ENCODE results near the gene ANKS1B. TPM values are rescaled to one million over a fixed set of nuclear protein-coding genes. Genes with fewer than 3 reads are reported as not detected.

The ANKS1B gene
- total and polyA plus RNA-seq, 2 of the 4 experiments (the other 2 are of a cell fraction) = 0.17 to 0.18 TPM

- Histone ChIP-seq H4K5ac (ENCODE audit: low read depth, low read length) (no peak overlapping the region), H2AFZ (replicated peaks; ENCODE audit: low read length, poor library complexity) (no peak overlapping the region), H3K23ac (ENCODE audit: low read depth, low read length) (no peak overlapping the region), H3K18ac (ENCODE audit: low read depth, low read length) (no peak overlapping the region), H2BK5ac (ENCODE audit: low read depth, low read length, poor library complexity, severe bottlenecking) (no peak overlapping the region), H3K4me2 (ENCODE audit: low read depth, low read length) (no peak overlapping the region), H2AK5ac (ENCODE audit: low read depth, low read length) (no peak overlapping the region), H3K27me3 (ENCODE audit: control insufficient read depth, insufficient read depth, low read length) (no peaks in the 10 kb centered on the region), H4K91ac (ENCODE audit: insufficient read depth, low read depth, low read length) (no peak overlapping the region), H3K9me1 (ENCODE audit: insufficient read depth, low read length) (no peaks in the 10 kb centered on the region), H3K14ac (replicated peaks; ENCODE audit: low read depth, low read length) (no peak overlapping the region), H3K79me1 (ENCODE audit: low read depth in 1 of 2, low read length in 2 of 2) (no peaks in the 10 kb centered on the region), H3K56ac (ENCODE audit: extremely low read depth, insufficient read depth, low read length) (no peak overlapping the region), H4K20me1 (ENCODE audit: insufficient read depth, low read length) (no peaks in the 10 kb centered on the region), H2AK9ac (replicated peaks; ENCODE audit: low read depth, low read length, poor library complexity) (no peak overlapping the region), H2BK15ac (ENCODE audit: low read depth, low read length) (no peak overlapping the region), H3K4ac (ENCODE audit: low read depth, low read length) (no peak overlapping the region), H3K9me3 (ENCODE audit: control insufficient read depth, insufficient read depth, low read length) (peaks cover 5% of the 10 kb centered on the region; the same call in 1 of the 2 replicates), H2BK120ac (ENCODE audit: low read depth, low read length) (no peak overlapping the region), H3K9ac (ENCODE audit: low read depth, low read length) (no peak overlapping the region), H3K36me3 (ENCODE audit: control insufficient read depth, insufficient read depth, low read length) (no peaks in the 10 kb centered on the region), H2BK20ac (ENCODE audit: low read depth, low read length) (no peak overlapping the region), H3K4me1 (ENCODE audit: control insufficient read depth, insufficient read depth, low read length) (no peaks in the 10 kb centered on the region), H3K4me3 (ENCODE audit: insufficient read depth, low read depth, low read length) (no peak overlapping the region), H3K27ac (ENCODE audit: insufficient read depth, low read length) (no peak overlapping the region), H4K8ac (ENCODE audit: low read depth in 2 of 2, low read length in 2 of 2) (no peak overlapping the region)
- BruUV-seq (replicated peaks) = no TSS peak
- POLR2A ChIA-PET (ENCODE audit: unreplicated experiment) = no interaction called here
- ATAC-seq (ENCODE audit: low read depth) = no peak
- in situ Hi-C loops (cut with MboI; ENCODE audit: low sequenced_read_pairs) = no loop called here
- no peak for DNase-seq
- no CpG with 5 or more reads among the region's 1 CpG for WGBS, 2 experiments (ENCODE audit: extremely low coverage in 2 of 2, insufficient read length in 1 of 2)
- intact Hi-C loops (cut with micrococcal nuclease) = no loop called here
- CTCF ChIA-PET = no interaction called here
- TF ChIP-seq BHLHE40 (IDR thresholded peaks at IDR 0.05; ENCODE audit: low read depth, low read length) (no peak), RCOR1 (IDR thresholded peaks at IDR 0.05; ENCODE audit: insufficient replicate concordance, low read length) (no peak), MXI1 (IDR thresholded peaks at IDR 0.05; ENCODE audit: borderline replicate concordance, low read depth, low read length) (no peak), CEBPB (IDR thresholded peaks at IDR 0.05; ENCODE audit: low read depth, low read length) (no peak), MAZ (IDR thresholded peaks at IDR 0.05; ENCODE audit: borderline replicate concordance, low read depth, low read length) (no peak), MAFK (IDR thresholded peaks at IDR 0.05; ENCODE audit: low read depth, low read length) (no peak), CTCF (conservative IDR thresholded peaks at IDR 0.05; ENCODE audit: low read depth, low read length) (no peak), POLR2A (IDR thresholded peaks at IDR 0.05; ENCODE audit: low read depth, low read length) (no peak), CHD1 (IDR thresholded peaks at IDR 0.05; ENCODE audit: low read depth, low read length) (no peak), SMC3 (IDR thresholded peaks at IDR 0.05; ENCODE audit: low read depth, low read length) (no peak), RAD21 (IDR thresholded peaks at IDR 0.05; ENCODE audit: low read length) (no peak), FOS (IDR thresholded peaks at IDR 0.05; ENCODE audit: low read depth, low read length) (no peak), NFE2L2 (IDR thresholded peaks at IDR 0.05; ENCODE audit: low read depth, low read length) (no peak), RFX5 (IDR thresholded peaks at IDR 0.05; ENCODE audit: low read depth, low read length) (no peak)
- TF ChIP-seq, protein P1, sequence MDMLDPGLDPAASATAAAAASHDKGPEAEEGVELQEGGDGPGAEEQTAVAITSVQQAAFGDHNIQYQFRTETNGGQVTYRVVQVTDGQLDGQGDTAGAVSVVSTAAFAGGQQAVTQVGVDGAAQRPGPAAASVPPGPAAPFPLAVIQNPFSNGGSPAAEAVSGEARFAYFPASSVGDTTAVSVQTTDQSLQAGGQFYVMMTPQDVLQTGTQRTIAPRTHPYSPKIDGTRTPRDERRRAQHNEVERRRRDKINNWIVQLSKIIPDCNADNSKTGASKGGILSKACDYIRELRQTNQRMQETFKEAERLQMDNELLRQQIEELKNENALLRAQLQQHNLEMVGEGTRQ (IDR thresholded peaks at IDR 0.05; ENCODE audit: low read depth, low read length) = no peak
- TF ChIP-seq, protein P2, sequence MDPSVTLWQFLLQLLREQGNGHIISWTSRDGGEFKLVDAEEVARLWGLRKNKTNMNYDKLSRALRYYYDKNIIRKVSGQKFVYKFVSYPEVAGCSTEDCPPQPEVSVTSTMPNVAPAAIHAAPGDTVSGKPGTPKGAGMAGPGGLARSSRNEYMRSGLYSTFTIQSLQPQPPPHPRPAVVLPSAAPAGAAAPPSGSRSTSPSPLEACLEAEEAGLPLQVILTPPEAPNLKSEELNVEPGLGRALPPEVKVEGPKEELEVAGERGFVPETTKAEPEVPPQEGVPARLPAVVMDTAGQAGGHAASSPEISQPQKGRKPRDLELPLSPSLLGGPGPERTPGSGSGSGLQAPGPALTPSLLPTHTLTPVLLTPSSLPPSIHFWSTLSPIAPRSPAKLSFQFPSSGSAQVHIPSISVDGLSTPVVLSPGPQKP (IDR thresholded peaks at IDR 0.05; ENCODE audit: borderline replicate concordance, low read depth, low read length) = no peak
- dilution Hi-C loops (cut with HindIII; ENCODE audit: low sequenced_read_pairs, unreplicated experiment) = no loop called here
Measured at GRCh38 chr12:99205111-99205510, 779.6 kb downstream of the ANKS1B start.

Data from IMR-90 (cell line).